ENCODE data around the gene NR5A1.
A peak's percentile ranks its signal among the peaks of the same experiment; 100 is the strongest.

Gene NR5A1

DNA sequence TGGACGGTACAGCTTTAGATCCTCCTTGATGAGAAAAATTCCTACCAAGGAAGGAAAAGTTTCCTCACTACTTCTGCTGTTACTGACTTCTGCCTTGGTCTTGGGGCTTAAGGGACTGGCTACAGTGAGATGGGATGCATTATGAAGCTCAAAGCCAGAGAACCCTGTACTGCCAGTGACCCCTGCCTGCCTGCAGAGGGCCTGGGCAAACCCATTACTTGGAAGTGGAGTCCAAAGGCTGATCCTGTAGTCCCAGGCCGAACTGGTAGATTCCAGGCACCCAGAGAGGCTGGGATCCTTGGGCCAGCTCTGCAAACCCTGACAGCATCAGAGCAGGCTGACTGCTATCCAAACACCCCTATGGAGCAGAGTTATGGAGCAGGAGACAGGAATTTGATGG lies 25.7 kb upstream of the NR5A1 start:
- DNase-seq (ENCODE audit: low read depth), result no peak
- Histone ChIP-seq H3K4me3 (ENCODE audit: low read length) (no peak overlapping the region), H3K4me1 (ENCODE audit: control insufficient read depth, insufficient read depth, low read length) (no peaks in the 10 kb centered on the region), H3K27me3 (replicated peaks; ENCODE audit: control insufficient read depth, insufficient read depth, low read length) (peaks cover 4% of the 10 kb centered on the region), H3K36me3 (ENCODE audit: control insufficient read depth, insufficient read depth, low read length, severe bottlenecking) (no peaks in the 10 kb centered on the region), H3K9me3 (ENCODE audit: control insufficient read depth, low read length) (no peaks in the 10 kb centered on the region), H3K9ac (ENCODE audit: low read length) (no peak overlapping the region)

DNA sequence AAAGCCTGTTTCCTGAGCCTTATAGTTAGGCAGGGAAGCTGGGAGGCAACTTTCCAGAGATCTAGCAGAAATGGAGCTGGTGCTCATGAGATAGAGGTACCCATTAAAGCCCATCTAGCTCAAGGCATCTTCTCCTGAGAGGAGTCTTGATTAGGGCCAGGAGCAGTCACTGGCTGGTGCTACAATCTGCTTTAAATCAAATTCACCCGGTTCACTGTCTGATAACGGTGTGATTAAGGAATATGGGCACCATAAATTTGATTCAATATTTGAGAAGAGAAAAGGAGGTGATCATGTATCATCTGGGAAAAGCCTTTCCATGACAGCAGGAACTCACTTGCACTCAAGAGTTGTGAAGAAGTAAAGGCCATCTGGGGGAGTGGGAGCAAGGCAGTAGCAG lies 23.9 kb upstream of the NR5A1 start:
- H3K27me3 ChIP-seq (replicated peaks; ENCODE audit: control insufficient read depth, insufficient read depth, low read length), result peaks cover 4% of the 10 kb centered on the region
- H3K9me3 ChIP-seq (ENCODE audit: control insufficient read depth, low read length), result no peaks in the 10 kb centered on the region
- no peaks in the 10 kb centered on the region for H3K4me1 ChIP-seq (ENCODE audit: control insufficient read depth, insufficient read depth, low read length)
- DNase-seq (ENCODE audit: low read depth), result no peak
- no peak overlapping the region for H3K9ac ChIP-seq (ENCODE audit: low read length)
- H3K4me3 ChIP-seq (ENCODE audit: low read length), result no peak overlapping the region
- no peaks in the 10 kb centered on the region for H3K36me3 ChIP-seq (ENCODE audit: control insufficient read depth, insufficient read depth, low read length, severe bottlenecking)

DNA sequence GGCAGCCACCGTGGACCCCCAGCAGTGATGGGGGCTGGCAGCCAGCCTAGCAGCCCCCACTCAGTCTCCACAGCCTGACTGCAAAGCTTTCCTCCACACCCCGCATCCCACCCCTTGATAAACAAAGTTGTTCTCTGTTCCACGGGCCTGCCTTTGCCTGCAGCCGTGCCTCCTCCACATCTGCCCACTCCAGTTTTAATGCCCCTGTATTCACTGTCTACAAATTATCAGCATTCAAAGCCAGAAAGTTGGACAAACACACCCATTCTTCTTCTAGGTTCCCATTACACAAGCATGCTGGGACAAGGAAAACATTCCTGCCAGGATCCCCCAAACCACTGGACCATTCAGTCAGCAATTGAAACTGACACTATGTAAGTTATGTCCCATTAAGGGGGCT lies 23.0 kb upstream of the NR5A1 start:
- peaks cover 4% of the 10 kb centered on the region for H3K27me3 ChIP-seq (replicated peaks; ENCODE audit: control insufficient read depth, insufficient read depth, low read length)
- H3K4me1 ChIP-seq (ENCODE audit: control insufficient read depth, insufficient read depth, low read length), result no peaks in the 10 kb centered on the region
- no peak overlapping the region for H3K9ac ChIP-seq (ENCODE audit: low read length)
- no peak overlapping the region for H3K4me3 ChIP-seq (ENCODE audit: low read length)
- no peak for DNase-seq (ENCODE audit: low read depth)
- H3K9me3 ChIP-seq (ENCODE audit: control insufficient read depth, low read length), result no peaks in the 10 kb centered on the region
- no peaks in the 10 kb centered on the region for H3K36me3 ChIP-seq (ENCODE audit: control insufficient read depth, insufficient read depth, low read length, severe bottlenecking)

DNA sequence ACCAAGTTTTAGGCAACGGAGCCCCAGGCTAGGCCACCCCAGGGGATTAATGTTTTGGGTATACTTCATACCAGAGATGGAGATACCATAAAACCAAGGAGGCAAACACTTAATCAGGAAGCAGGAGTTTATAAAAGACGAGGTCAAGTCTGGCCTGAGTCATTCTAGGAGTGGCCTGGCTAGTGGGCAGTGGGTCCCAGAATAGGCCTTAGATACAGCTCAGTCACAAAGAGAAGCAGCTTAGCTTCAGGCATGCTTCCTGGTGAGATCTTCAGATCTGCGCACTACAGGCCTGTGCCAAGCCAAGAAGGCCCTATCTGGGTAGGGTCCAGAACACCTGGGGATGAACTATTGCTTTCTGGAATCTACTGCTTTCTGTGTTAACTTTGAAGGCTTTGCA lies 20.6 kb upstream of the NR5A1 start:
- H3K27me3 ChIP-seq (replicated peaks; ENCODE audit: control insufficient read depth, insufficient read depth, low read length), result peaks cover 4% of the 10 kb centered on the region
- H3K9me3 ChIP-seq (ENCODE audit: control insufficient read depth, low read length), result no peaks in the 10 kb centered on the region
- H3K4me1 ChIP-seq (ENCODE audit: control insufficient read depth, insufficient read depth, low read length), result no peaks in the 10 kb centered on the region
- peak; percentile 22 for DNase-seq (ENCODE audit: low read depth)
- H3K4me3 ChIP-seq (ENCODE audit: low read length), result no peak overlapping the region
- H3K36me3 ChIP-seq (ENCODE audit: control insufficient read depth, insufficient read depth, low read length, severe bottlenecking), result no peaks in the 10 kb centered on the region
- no peak overlapping the region for H3K9ac ChIP-seq (ENCODE audit: low read length)

DNA sequence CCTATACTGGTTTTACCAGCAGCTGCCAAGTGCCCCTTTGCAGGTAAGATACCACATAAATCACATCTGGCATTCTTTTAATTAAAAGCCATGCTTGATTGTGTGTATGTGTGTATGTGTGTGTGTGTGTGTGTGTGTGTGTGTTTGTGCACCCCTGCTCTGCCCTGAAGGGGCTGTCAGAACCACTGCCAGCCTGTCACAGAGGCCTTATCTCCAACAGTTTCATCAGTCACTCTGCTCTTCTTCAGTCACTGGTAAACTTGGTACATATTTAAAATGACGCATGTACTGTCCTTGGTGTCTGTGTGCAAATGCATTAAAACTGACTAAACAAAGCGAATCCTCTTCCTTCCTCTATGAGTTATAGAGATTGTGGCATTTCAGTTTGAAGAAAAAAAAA lies 19.0 kb upstream of the NR5A1 start:
- no peak for DNase-seq (ENCODE audit: low read depth)
- H3K36me3 ChIP-seq (ENCODE audit: control insufficient read depth, insufficient read depth, low read length, severe bottlenecking), result no peaks in the 10 kb centered on the region
- no peaks in the 10 kb centered on the region for H3K4me1 ChIP-seq (ENCODE audit: control insufficient read depth, insufficient read depth, low read length)
- peaks cover 5% of the 10 kb centered on the region for H3K27me3 ChIP-seq (replicated peaks; ENCODE audit: control insufficient read depth, insufficient read depth, low read length)
- no peak overlapping the region for H3K4me3 ChIP-seq (ENCODE audit: low read length)
- H3K9ac ChIP-seq (ENCODE audit: low read length), result no peak overlapping the region
- no peaks in the 10 kb centered on the region for H3K9me3 ChIP-seq (ENCODE audit: control insufficient read depth, low read length)

DNA sequence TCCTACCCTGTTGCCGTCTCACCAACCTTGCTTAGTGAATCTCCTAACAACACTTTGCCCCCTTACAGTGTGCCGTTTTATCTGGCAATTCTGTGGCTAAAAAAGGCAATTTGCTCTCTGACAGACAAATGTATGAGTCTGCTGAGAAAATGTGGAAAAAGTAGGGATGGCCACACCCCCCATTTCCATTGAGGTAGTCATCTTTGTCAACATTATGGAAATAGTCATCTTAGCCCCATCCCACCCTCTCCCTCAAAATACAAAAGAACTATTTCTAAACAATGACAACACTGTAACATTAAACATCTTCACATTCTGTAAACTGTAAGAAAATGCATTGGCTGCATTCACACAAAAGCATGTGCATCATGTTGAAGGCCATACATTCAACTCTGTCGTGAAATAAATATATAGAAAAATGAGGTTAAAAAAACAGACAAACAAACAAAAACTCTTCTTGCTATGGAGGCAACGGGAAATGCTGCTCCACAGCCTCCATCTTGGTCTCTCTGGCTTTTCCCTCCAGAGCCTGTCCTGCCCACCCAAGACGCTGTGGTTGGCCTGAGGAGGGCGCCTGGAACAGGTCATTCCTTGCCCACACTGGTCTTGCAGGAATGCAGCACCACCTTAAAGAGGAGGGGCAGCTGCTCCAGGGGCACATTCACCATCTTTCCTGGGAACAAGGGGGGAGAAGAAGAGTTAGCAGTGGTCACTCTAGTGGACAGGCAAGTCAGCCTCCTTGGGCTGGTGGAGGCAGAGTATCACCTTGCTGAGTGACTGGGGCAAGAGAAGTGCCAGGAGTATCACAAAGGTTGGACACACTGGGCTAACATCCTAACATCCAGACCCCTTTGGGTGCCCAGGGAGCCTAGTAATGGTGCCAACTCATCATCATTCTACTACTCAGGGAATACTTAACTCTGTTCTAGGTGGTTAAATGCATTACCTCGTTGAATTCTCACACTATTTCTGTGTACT lies 15.2 kb upstream of the NR5A1 start:
- peaks cover 20% of the 10 kb centered on the region for H3K27me3 ChIP-seq (replicated peaks; ENCODE audit: control insufficient read depth, insufficient read depth, low read length)
- H3K4me3 ChIP-seq (ENCODE audit: low read length), result no peak overlapping the region
- no peak overlapping the region for H3K9ac ChIP-seq (ENCODE audit: low read length)
- H3K9me3 ChIP-seq (ENCODE audit: control insufficient read depth, low read length), result no peaks in the 10 kb centered on the region
- H3K4me1 ChIP-seq (ENCODE audit: control insufficient read depth, insufficient read depth, low read length), result no peaks in the 10 kb centered on the region
- no peaks in the 10 kb centered on the region for H3K36me3 ChIP-seq (ENCODE audit: control insufficient read depth, insufficient read depth, low read length, severe bottlenecking)
- DNase-seq (ENCODE audit: low read depth), result no peak

DNA sequence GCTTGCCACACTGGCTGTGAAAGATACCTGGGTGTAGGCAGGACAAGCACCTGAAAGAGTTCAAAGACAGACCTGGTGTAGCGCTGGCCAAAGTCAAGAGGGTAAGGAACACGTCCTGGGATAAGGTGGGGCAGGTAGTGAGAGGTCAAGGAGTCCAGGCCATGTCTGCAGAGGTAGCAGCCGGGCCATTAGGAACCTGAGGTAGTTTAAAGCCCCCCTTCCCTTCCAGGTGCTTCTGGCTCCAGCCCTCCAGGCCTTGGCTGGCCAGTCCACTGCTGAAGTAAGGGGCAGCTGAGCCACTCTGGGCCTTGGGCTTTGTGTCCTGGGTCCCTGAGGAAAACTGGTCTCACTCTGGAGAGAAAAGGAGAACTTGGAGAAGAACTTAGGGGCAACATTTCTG lies 13.9 kb upstream of the NR5A1 start:
- no peaks in the 10 kb centered on the region for H3K36me3 ChIP-seq (ENCODE audit: control insufficient read depth, insufficient read depth, low read length, severe bottlenecking)
- H3K4me1 ChIP-seq (ENCODE audit: control insufficient read depth, insufficient read depth, low read length), result no peaks in the 10 kb centered on the region
- H3K9me3 ChIP-seq (ENCODE audit: control insufficient read depth, low read length), result no peaks in the 10 kb centered on the region
- DNase-seq (ENCODE audit: low read depth), result no peak
- no peak overlapping the region for H3K9ac ChIP-seq (ENCODE audit: low read length)
- H3K4me3 ChIP-seq (ENCODE audit: low read length), result no peak overlapping the region
- H3K27me3 ChIP-seq (replicated peaks; ENCODE audit: control insufficient read depth, insufficient read depth, low read length), result peaks cover 25% of the 10 kb centered on the region

DNA sequence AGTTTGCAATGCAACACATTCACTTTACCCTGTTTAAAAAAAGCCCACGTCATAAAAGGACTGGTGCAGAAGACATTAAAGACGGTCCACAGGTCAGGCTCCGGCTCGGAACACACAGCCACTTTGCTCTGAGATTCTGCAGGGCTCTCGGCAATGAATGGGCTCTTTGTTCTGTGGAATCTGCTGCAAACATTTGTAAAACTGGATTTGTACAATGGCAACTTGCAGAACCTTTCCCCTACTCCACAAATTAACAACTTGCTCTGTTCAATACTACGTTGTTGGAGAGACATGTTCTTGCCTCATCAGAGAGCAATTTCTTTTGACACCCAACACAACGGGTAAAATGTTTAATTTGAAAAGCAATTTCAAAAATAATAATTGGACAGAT lies 13.0 kb upstream of the NR5A1 start:
- Histone ChIP-seq H3K9ac (ENCODE audit: low read length) (no peak overlapping the region), H3K27me3 (replicated peaks; ENCODE audit: control insufficient read depth, insufficient read depth, low read length) (peaks cover 25% of the 10 kb centered on the region), H3K4me3 (ENCODE audit: low read length) (no peak overlapping the region), H3K9me3 (ENCODE audit: control insufficient read depth, low read length) (no peaks in the 10 kb centered on the region), H3K36me3 (ENCODE audit: control insufficient read depth, insufficient read depth, low read length, severe bottlenecking) (no peaks in the 10 kb centered on the region), H3K4me1 (ENCODE audit: control insufficient read depth, insufficient read depth, low read length) (no peaks in the 10 kb centered on the region)
- no peak for DNase-seq (ENCODE audit: low read depth)

DNA sequence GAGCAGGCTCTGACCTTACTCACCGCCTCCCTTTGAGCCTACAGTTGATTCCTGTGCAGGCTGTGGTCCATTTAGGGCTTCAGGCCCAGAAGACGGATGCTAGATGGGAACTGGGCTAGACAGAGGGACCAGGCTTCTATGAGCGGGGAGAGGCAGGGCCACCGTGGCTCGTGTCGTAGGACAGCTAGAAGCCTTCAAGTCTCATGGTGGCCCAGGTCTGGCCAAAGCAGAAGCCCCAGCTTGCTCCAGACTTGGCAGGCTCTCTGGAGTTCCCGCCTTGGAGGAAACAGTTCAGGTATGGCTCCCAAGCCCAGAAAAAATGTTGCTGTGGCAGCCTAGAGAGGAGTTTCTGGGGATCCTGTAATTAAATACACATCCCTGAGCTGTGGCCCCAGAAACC lies 10.9 kb upstream of the NR5A1 start:
- Histone ChIP-seq H3K36me3 (ENCODE audit: control insufficient read depth, insufficient read depth, low read length, severe bottlenecking) (no peaks in the 10 kb centered on the region), H3K9ac (ENCODE audit: low read length) (no peak overlapping the region), H3K27me3 (replicated peaks; ENCODE audit: control insufficient read depth, insufficient read depth, low read length) (peaks cover 41% of the 10 kb centered on the region), H3K4me1 (ENCODE audit: control insufficient read depth, insufficient read depth, low read length) (no peaks in the 10 kb centered on the region), H3K4me3 (ENCODE audit: low read length) (no peak overlapping the region), H3K9me3 (ENCODE audit: control insufficient read depth, low read length) (no peaks in the 10 kb centered on the region)
- DNase-seq (ENCODE audit: low read depth), result no peak

DNA sequence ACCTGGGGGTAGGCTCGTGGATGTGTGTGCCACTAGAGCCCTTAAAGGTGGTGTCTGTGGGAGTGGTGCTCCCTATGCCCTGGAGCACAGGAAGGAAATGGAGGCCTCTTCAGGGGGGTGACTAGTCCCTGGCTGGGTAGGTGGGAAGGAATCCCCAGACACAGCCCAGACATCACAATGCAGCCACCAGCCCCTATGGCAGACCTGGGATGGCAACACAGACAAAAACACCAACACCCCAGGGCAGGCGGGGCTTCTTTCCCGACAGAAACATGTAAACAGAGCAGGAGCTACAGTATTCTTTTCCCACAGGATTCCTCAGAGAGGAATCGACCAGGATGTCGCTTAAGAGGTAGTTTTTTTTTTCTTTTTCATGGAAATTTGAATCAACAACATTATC lies 10.4 kb upstream of the NR5A1 start:
- no peak overlapping the region for H3K4me3 ChIP-seq (ENCODE audit: low read length)
- no peak for DNase-seq (ENCODE audit: low read depth)
- no peak overlapping the region for H3K9ac ChIP-seq (ENCODE audit: low read length)
- no peaks in the 10 kb centered on the region for H3K36me3 ChIP-seq (ENCODE audit: control insufficient read depth, insufficient read depth, low read length, severe bottlenecking)
- no peaks in the 10 kb centered on the region for H3K9me3 ChIP-seq (ENCODE audit: control insufficient read depth, low read length)
- no peaks in the 10 kb centered on the region for H3K4me1 ChIP-seq (ENCODE audit: control insufficient read depth, insufficient read depth, low read length)
- H3K27me3 ChIP-seq (replicated peaks; ENCODE audit: control insufficient read depth, insufficient read depth, low read length), result peaks cover 44% of the 10 kb centered on the region

DNA sequence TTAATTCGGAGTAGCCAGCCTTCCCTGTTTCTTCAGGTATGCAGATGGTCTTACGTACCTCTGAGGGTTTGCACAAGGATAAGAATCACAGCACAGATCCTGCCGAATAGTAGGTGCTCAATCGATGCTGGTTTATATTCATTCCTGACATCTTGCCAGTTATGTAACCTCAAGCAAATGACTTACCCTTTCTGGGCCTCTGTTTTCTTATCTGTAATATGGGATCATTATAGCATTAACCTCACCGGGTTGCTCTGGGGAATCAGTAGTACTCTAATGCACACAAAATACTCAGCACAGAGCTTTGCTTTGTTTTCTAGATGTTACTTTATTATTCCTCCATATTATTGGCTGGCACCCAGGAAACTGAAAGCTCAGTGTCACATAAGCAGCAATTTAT lies 7.7 kb upstream of the NR5A1 start:
- no peaks in the 10 kb centered on the region for H3K36me3 ChIP-seq (ENCODE audit: control insufficient read depth, insufficient read depth, low read length, severe bottlenecking)
- no peaks in the 10 kb centered on the region for H3K4me1 ChIP-seq (ENCODE audit: control insufficient read depth, insufficient read depth, low read length)
- H3K27me3 ChIP-seq (replicated peaks; ENCODE audit: control insufficient read depth, insufficient read depth, low read length), result peaks cover 51% of the 10 kb centered on the region
- DNase-seq (ENCODE audit: low read depth), result no peak
- no peaks in the 10 kb centered on the region for H3K9me3 ChIP-seq (ENCODE audit: control insufficient read depth, low read length)
- H3K9ac ChIP-seq (ENCODE audit: low read length), result no peak overlapping the region
- H3K4me3 ChIP-seq (ENCODE audit: low read length), result no peak overlapping the region

DNA sequence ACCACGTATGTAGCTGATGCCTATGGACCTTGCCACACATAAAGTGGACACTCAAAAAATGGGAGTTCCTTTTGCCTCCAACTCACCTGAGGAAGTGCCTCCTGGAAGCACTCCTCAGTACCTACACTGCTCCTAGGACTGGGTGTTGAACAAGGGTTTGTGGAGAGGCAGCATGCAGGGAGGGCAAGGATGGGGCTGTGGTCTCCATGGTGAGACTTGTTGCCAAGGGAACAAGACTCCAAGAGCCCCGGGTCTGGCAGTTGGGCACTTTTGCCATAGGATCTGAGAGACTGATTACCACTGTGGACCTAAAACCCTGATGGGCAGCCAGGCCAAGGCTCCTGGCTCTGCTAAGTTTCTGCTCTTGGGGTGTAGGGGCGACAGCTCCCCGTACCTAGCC lies 6.9 kb upstream of the NR5A1 start:
- no peaks in the 10 kb centered on the region for H3K36me3 ChIP-seq (ENCODE audit: control insufficient read depth, insufficient read depth, low read length, severe bottlenecking)
- no peak overlapping the region for H3K4me3 ChIP-seq (ENCODE audit: low read length)
- peaks cover 50% of the 10 kb centered on the region for H3K27me3 ChIP-seq (replicated peaks; ENCODE audit: control insufficient read depth, insufficient read depth, low read length)
- H3K4me1 ChIP-seq (ENCODE audit: control insufficient read depth, insufficient read depth, low read length), result no peaks in the 10 kb centered on the region
- DNase-seq (ENCODE audit: low read depth), result no peak
- H3K9ac ChIP-seq (ENCODE audit: low read length), result no peak overlapping the region
- H3K9me3 ChIP-seq (ENCODE audit: control insufficient read depth, low read length), result no peaks in the 10 kb centered on the region

Measured in adipocyte (in vitro differentiated cells).